Measurements from ENCODE around the gene RAD51D.
"Not testable (repeated sequence)": the region's sequence is repeated elsewhere in the genome, so short reads cannot be mapped to it uniquely, and the experiment has no call there.

RAD51D gene

GRCh38 chr17:35127751-35128514, 8.3 kb upstream of the RAD51D start:
- no peak for DNase-seq (ENCODE audit: low spot score)
- no peak for TF ChIP-seq CTCF (IDR thresholded peaks at IDR 0.05; ENCODE audit: extremely low read depth, missing control alignments)

GRCh38 chr17:35121315-35121714, 1.7 kb upstream of the RAD51D start, which contains the start of gene FNDC8:
Gene FNDC8, plus strand, starts transcription at chr17:35121615. Its CDS starts 79 bp downstream, at chr17:35121694.
- TF ChIP-seq CTCF (IDR thresholded peaks at IDR 0.05; ENCODE audit: extremely low read depth, missing control alignments): no peak
- no peak for DNase-seq (ENCODE audit: low spot score)

- TF ChIP-seq CTCF (IDR thresholded peaks at IDR 0.05; ENCODE audit: extremely low read depth, missing control alignments): no peak
- no peak for DNase-seq (ENCODE audit: low spot score)
Observed at GRCh38 chr17:35117984-35118383, 1.7 kb downstream of the RAD51D start.

GRCh38 chr17:35116845-35117244, 2.8 kb downstream of the RAD51D start:
- TF ChIP-seq CTCF (IDR thresholded peaks at IDR 0.05; ENCODE audit: extremely low read depth, missing control alignments): no peak
- DNase-seq (ENCODE audit: low spot score): no peak

- not testable (repeated sequence) for DNase-seq (ENCODE audit: low spot score)
Observed at GRCh38 chr17:35110791-35111190, 8.9 kb downstream of the RAD51D start.

- DNase-seq (ENCODE audit: low spot score): no peak
- no peak for TF ChIP-seq CTCF (IDR thresholded peaks at IDR 0.05; ENCODE audit: extremely low read depth, missing control alignments)
Observed at GRCh38 chr17:35104844-35105450, 14.7 kb downstream of the RAD51D start.

GRCh38 chr17:35103271-35103670, 16.4 kb downstream of the RAD51D start:
- no peak for DNase-seq (ENCODE audit: low spot score)
- no peak for TF ChIP-seq CTCF (IDR thresholded peaks at IDR 0.05; ENCODE audit: extremely low read depth, missing control alignments)
